Measurements from ENCODE around the gene RCBTB2.

GRCh38 chr13:48563626-48564025 is 30.7 kb upstream of the RCBTB2 start:
- TF ChIP-seq POLR2A (IDR thresholded peaks at IDR 0.05) (no peak), POLR2AphosphoS5 (IDR thresholded peaks at IDR 0.05; ENCODE audit: insufficient read depth in 1 of 2, low read depth in 1 of 2) (no peak)
- TF ChIP-seq, protein P1, sequence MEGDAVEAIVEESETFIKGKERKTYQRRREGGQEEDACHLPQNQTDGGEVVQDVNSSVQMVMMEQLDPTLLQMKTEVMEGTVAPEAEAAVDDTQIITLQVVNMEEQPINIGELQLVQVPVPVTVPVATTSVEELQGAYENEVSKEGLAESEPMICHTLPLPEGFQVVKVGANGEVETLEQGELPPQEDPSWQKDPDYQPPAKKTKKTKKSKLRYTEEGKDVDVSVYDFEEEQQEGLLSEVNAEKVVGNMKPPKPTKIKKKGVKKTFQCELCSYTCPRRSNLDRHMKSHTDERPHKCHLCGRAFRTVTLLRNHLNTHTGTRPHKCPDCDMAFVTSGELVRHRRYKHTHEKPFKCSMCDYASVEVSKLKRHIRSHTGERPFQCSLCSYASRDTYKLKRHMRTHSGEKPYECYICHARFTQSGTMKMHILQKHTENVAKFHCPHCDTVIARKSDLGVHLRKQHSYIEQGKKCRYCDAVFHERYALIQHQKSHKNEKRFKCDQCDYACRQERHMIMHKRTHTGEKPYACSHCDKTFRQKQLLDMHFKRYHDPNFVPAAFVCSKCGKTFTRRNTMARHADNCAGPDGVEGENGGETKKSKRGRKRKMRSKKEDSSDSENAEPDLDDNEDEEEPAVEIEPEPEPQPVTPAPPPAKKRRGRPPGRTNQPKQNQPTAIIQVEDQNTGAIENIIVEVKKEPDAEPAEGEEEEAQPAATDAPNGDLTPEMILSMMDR (IDR thresholded peaks at IDR 0.05) = no peak
